Stimulated activated CD4-positive, alpha-beta T cell treated with anti-CD3 and anti-CD28 coated beads, Interleukin-2, amount 100 ng/mL, for 4 hours (primary cell): Measurements from ENCODE around the gene KLHL11.
A peak's percentile ranks its signal among the peaks of the same experiment; 100 is the strongest.
"Not testable (repeated sequence)": the region's sequence is repeated elsewhere in the genome, so short reads cannot be mapped to it uniquely, and the experiment has no call there.

Experiments used
- DNase-seq: peaks from one replicate; pipeline ENCODE4 v3.0.0-alpha.2; 2020; ENCODE audit warnings: low read depth

Gene KLHL11

GRCh38 chr17:41885733-41886132, 20.5 kb upstream of the KLHL11 start:
- no peak for DNase-seq

GRCh38 chr17:41882756-41883155, 17.5 kb upstream of the KLHL11 start:
- no peak for DNase-seq

- no peak for DNase-seq
Observed at GRCh38 chr17:41880130-41880529, 14.9 kb upstream of the KLHL11 start.

- not testable (repeated sequence) for DNase-seq
Observed at GRCh38 chr17:41874293-41874670, 9.1 kb upstream of the KLHL11 start.

GRCh38 chr17:41873559-41874292, 8.5 kb upstream of the KLHL11 start:
- no peak for DNase-seq

GRCh38 chr17:41871789-41872188, 6.6 kb upstream of the KLHL11 start:
- DNase-seq = no peak

- no peak for DNase-seq
Observed at GRCh38 chr17:41870627-41871026, 5.4 kb upstream of the KLHL11 start.

GRCh38 chr17:41870097-41870496, 4.9 kb upstream of the KLHL11 start:
- no peak for DNase-seq

GRCh38 chr17:41869426-41869825, 4.2 kb upstream of the KLHL11 start:
- no peak for DNase-seq

GRCh38 chr17:41868568-41868967, 3.3 kb upstream of the KLHL11 start:
- DNase-seq = no peak

GRCh38 chr17:41865596-41865893, 322 bp upstream of the KLHL11 start:
- DNase-seq = no peak

GRCh38 chr17:41864498-41864835, 756 bp downstream of the KLHL11 start:
- DNase-seq = peak; percentile 41

GRCh38 chr17:41863074-41863848, 2.0 kb downstream of the KLHL11 start:
- no peak for DNase-seq

GRCh38 chr17:41860254-41860931, 4.8 kb downstream of the KLHL11 start:
- DNase-seq = no peak

GRCh38 chr17:41851382-41851781, 13.8 kb downstream of the KLHL11 start:
- not testable (repeated sequence) for DNase-seq

GRCh38 chr17:41849251-41849990, 15.8 kb downstream of the KLHL11 start:
- DNase-seq = no peak

- DNase-seq = no peak
Observed at GRCh38 chr17:41848788-41849187, 16.4 kb downstream of the KLHL11 start.

GRCh38 chr17:41844971-41845370, 20.3 kb downstream of the KLHL11 start:
- DNase-seq = no peak

- not testable (repeated sequence) for DNase-seq
Observed at GRCh38 chr17:41840781-41841180, 24.4 kb downstream of the KLHL11 start.

- not testable (repeated sequence) for DNase-seq
Observed at GRCh38 chr17:41839448-41839847, 25.8 kb downstream of the KLHL11 start.

GRCh38 chr17:41837761-41838538, 27.3 kb downstream of the KLHL11 start, which contains the start of gene KLHL10:
KLHL10 (plus strand) TSS chr17:41837825; CDS start chr17:41837933, 108 bp downstream.
- no peak for DNase-seq
